HG02840 (cell line): Measurements from ENCODE around the gene AUTS2.

Experiments
- ATAC-seq: cut with Tn5 transposase; IDR thresholded peaks from one replicate; pipeline ENCODE4 v1.9.1; 2021; ENCODE audit warnings: mild to moderate bottlenecking, moderate library complexity, moderate number of reproducible peaks; ENCODE audit not compliant: unreplicated experiment, low FRiP score

AUTS2 gene

GRCh38 chr7:69706070-69706469 is 107.8 kb downstream of the AUTS2 start:
- no peak for ATAC-seq

DNA sequence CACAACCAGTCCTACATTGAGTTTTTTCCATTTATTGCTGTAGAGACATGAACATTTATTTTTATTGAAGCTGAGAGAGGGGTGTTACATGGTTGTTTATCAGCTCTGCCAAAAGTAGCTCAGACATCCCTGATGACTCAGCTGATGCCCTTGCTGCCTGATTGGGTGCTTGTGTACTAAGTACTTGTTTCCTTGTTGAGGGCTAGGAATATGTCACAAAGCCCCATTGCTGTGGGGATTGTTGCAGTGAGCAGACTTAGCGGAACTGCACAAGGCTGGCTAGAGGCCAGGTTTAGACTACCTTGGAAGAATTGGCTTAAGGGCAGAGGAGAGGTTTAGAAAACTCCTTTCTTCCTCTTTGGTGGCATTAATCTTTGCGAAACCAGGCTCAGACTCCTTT is 110.6 kb downstream of the AUTS2 start:
- ATAC-seq, result no peak

DNA sequence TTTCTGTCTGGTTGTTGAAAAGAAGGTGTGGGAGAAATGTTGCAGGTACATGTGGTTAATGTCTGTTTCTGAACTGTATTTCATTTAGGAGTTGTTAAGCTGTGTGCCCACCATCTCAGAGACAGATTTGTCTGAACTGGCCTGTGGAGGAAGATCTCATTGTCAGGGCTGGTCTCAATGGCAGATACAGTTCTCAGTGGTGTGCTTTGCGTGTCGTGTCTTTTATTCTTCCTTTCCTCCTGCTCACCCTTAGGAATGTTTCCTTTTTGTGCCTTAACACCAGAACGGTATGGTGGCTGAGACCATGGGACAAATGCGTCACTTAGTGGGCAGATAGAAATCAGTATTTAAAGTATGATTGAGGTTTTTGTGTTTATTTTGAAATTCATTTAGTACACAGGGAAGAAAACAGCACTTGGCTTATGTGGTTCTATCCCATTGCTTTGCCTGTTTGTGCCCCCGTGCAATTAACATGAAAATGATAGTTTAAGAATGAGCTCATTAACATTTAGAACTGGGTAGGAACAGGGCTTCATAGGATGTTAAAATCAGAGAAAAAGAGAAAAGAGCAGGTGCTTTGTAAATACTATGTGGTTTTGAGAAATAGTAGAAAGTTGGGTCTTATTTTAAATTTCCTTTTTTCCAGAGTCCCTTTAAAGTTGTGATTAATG is 112.6 kb downstream of the AUTS2 start:
- ATAC-seq, result no peak

DNA sequence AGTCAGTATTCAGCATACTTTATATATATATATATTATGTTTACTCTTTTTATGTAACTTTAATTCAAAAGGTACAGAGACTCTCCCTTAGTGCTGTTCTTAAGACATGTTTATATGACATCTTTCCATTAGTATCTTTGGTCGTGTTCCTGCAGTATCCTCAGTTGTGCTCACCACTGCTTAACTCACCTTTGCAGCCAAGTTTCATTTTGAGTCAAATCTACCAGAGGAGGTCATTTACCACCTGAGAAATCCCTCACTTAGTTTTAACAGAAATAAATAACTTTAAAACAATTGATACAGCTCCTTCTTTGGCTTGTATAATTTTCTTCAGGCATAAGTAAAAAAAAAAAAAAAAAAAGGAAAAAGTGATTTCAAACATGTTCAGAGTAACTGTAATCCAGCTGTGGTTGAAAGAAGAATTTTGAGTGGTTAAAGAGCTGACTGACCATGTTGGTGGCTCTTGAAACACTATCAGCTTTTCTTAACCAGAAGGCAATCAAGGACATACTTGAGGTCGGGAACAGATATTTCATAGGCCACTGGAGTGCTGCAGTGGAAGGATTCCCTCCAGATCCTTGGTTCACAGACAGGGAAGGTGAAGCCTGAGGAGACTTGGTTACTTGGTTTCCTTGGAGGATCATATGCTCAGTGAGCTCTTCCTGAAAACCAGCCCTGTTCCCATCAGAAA is 116.8 kb downstream of the AUTS2 start:
- no peak for ATAC-seq

- no peak for ATAC-seq
Observed at GRCh38 chr7:69717221-69717620, 118.9 kb downstream of the AUTS2 start.

GRCh38 chr7:69719717-69720116 is 121.4 kb downstream of the AUTS2 start:
- no peak for ATAC-seq

GRCh38 chr7:69722843-69723242 is 124.6 kb downstream of the AUTS2 start:
- ATAC-seq, result no peak

GRCh38 chr7:69723663-69724062 is 125.4 kb downstream of the AUTS2 start:
- no peak for ATAC-seq

GRCh38 chr7:69728304-69728703 is 130.0 kb downstream of the AUTS2 start:
- no peak for ATAC-seq

DNA sequence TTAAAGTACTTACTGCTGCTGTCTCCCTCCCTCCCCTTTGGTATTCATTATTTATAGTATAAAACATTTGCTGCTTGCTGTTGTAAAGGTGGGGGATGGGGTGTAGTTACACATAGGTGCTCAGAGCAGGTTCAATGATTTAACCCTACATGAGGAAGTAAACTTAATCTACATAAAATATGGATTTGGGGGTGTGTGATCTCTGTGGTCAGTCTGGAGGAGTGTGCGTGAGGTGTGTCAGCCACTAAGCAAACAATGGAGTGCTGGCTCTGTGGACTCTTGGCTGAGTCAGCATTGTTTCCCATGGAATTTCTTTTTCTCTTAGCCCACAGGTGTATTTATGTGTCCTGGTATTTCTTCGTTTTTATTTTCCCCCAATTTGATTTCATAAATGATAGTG is 133.9 kb downstream of the AUTS2 start:
- no peak for ATAC-seq

GRCh38 chr7:69735582-69735981 is 137.3 kb downstream of the AUTS2 start:
- no peak for ATAC-seq

DNA sequence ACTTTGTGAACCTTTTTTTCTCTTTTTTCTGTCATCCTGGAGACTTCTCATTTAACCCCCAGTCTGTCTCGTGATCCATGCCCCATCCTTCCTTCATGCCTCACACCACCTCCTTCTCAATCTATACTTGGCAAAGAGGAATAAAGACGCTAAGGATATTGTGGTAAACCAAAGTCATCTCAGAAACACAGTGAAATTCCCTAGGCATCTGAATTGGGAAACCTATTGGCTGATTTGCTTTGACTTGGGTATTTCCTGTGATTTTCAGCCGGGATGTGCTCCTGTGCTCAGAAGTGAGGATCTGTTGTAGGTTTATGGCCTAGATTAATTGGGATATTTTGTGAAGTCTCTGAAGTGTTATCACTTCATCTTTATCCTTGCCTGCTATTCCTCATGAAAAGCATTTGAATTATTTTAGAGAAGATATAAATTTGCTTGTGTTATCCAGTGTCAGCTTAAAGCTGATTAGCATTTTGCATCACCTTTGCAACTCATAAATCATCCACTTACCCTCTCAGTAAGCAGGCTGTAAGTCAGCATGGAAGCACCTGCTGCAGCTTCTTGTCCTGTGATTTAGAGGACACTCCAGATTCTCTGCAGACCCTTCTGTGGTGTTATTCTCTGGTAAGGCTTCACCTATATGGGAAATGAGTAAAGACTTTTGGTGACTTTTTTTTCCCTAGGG is 138.0 kb downstream of the AUTS2 start:
- ATAC-seq, result no peak

- peak; percentile 52 for ATAC-seq
Observed at GRCh38 chr7:69738396-69738951, 140.2 kb downstream of the AUTS2 start.

GRCh38 chr7:69739190-69739589 is 140.9 kb downstream of the AUTS2 start:
- ATAC-seq, result peak; percentile 65

GRCh38 chr7:69739931-69740431 is 141.7 kb downstream of the AUTS2 start:
- ATAC-seq, result peak; percentile 27

DNA sequence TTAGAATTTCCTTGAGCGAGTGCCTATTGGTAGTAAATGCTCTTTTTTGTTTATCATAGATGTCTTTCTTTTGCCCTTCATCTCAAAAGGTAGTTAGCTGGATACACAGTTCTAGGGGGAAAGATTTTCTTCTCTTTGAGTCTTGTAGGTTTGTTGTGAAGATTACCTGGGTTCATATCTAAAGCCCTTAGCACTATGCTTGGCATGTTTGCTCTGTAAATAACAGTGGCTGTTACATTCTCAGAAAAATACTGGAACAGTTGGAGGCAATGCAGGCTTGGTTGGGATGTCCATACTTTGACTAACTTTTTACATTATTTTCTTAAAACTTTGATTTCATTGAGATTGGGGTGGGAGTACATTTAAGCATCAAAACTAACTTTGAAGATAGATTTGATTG is 144.0 kb downstream of the AUTS2 start:
- no peak for ATAC-seq

DNA sequence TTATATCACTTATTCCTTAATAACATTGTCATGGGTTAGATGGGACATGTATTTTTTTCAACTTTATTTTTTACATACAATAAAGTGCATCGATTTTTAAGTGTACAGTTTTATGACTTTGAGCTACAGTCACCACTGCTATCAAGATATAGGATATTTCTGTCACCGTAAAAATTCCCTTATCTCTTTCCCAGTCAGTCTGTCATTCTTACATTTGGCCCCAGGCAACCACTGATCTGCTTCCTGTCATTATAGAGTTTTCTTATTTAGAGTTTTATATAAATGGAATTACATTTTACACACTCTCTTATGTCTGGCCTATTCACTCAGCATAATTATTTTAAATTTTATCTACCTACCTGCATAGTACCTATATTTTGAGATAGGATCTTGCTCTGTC is 145.2 kb downstream of the AUTS2 start:
- ATAC-seq, result no peak

DNA sequence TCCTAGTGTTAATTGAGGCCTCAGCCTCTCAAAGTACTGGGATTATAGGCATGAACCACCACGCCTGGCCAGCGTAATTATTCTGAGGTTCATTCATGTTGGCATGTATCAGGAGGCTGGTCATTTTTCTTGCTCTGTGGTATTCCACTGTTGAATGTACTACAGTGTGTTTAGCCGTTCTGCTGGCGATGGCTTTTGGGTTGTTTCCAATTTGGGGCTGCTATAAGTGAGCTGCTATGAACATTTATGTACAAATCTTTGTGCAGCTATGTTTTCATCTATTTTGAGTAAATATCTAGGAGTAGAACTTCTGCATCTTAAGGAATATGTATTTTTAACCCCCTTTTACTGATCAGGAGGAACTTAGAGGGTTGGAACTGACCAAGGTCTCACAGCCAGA is 145.8 kb downstream of the AUTS2 start:
- no peak for ATAC-seq

- no peak for ATAC-seq
Observed at GRCh38 chr7:69746383-69746782, 148.1 kb downstream of the AUTS2 start.

DNA sequence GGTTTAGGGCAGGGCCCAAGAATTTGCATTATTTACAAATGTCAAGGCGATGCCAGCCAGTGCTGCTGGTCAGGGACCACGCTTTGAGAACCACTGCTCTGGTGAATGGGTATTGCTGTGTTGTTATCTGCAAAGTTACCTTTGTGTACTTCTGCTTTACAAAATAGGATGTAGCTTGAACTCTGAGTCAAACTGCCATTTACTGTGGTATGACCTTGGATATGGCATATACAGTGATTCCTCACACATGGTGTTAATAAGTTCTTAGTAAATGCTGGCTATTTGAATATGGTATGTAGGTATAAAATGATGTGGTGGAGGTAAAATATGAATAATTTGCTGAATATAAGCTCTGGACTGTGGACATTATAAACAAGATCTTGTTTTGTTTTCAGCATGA is 148.9 kb downstream of the AUTS2 start:
- ATAC-seq, result no peak

DNA sequence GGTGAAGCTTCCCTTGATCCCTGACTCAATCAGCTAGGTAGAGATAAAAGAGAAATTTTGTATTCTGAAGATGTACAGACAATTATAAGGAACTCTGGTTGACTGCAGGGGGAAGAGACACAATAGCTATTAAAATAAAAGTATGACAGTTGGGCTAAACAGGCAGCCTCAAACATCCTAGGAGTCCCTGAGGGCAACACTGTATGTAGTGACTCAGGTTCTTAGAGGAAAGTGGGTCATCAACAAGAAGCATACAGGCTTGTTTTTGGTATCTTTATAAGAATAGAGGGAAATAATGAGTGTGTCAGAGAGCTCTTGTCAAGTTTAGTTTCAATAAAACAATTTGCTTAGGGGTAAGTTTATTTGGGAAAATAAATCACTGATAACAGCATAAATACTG is 150.3 kb downstream of the AUTS2 start:
- no peak for ATAC-seq
